A549 (cell line): ENCODE measurements around the gene ACSL5. TPM values are rescaled to one million over a fixed set of nuclear protein-coding genes. Genes with fewer than 3 reads are reported as not detected.

Experiments
- ATAC-seq, 2 experiments: fragments of 200-7000 bp in 1 of 2; fragments of >200 bp in 1 of 2; cut with Nextera tagmentation in 1 of 2; cut with Tn5 transposase in 1 of 2; 3 replicates each; pipeline versions ENCODE4 v1.8.0 to v1.9.1; 2018 to 2020; ENCODE audit warnings: mild to moderate bottlenecking in 1 of 2, moderate library complexity in 1 of 2
- CTCF ChIA-PET: fragments of 300-600 bp; sonication (Branson Sonifier 250); formaldehyde crosslinking; extraction: SDS; loops from one replicate; lab custom pipeline; 2021; ENCODE audit warnings: antibody characterized with exemption, inconsistent platforms; lab: Yijun Ruan, JAX
- POLR2A ChIA-PET: fragments of 350-600 bp; formaldehyde crosslinking; extraction: SDS; loops from one replicate; lab custom pipeline; 2021; ENCODE audit warnings: antibody characterized with exemption, inconsistent platforms; lab: Yijun Ruan, JAX
- DNase-seq, 2 experiments: peaks; one replicate each; pipeline versions ENCODE4 v3.0.0 to v3.0.0-alpha.2; 2011 to 2016; ENCODE audit warnings: low read depth in 1 of 2, low spot score in 1 of 2
- FAIRE-seq: peaks from 2 replicates; lab custom pipeline; 2011; peaks lifted over from hg19 to GRCh38; lab: Jason Lieb, UNC
- H3K27ac ChIP-seq, 2 experiments: fragments of >200 bp; sonication (Bioruptor Twin); formaldehyde crosslinking; 3 replicates each; pipeline ENCODE4 v1.5.1; 2016 to 2017
- H3K4me1 ChIP-seq: fragments of >200 bp; sonication (Bioruptor Twin); formaldehyde crosslinking; 3 replicates; pipeline ENCODE4 v1.6.1; 2016
- H3K4me2 ChIP-seq: fragments of >200 bp; sonication (Bioruptor Twin); formaldehyde crosslinking; 3 replicates; pipeline ENCODE4 v1.6.1; 2016
- H3K4me3 ChIP-seq: fragments of >200 bp; sonication (Bioruptor Twin); formaldehyde crosslinking; 3 replicates; pipeline ENCODE4 v1.5.1; 2016
- H3K9me3 ChIP-seq: fragments of >200 bp; sonication (Bioruptor Twin); formaldehyde crosslinking; 3 replicates; pipeline ENCODE4 v1.6.1; 2016
- ATOH8 ChIP-seq: fragments of 250-450 bp; sonication (Bioruptor Pico); IDR thresholded peaks from 2 replicates; pipeline ENCODE4 v1.5.0; 2020; ENCODE audit warnings: low read depth, mild to moderate bottlenecking, moderate library complexity
- CTCF ChIP-seq: fragments of >200 bp; sonication (Bioruptor Twin); formaldehyde crosslinking; IDR thresholded peaks from 3 replicates; pipeline ENCODE4 v1.5.1; 2016
- EHMT2 ChIP-seq: fragments of 200-600 bp; sonication (generic); IDR thresholded peaks from 2 replicates; pipeline ENCODE4 v1.6.1; 2016; ENCODE audit warnings: antibody characterized with exemption, low read depth, mild to moderate bottlenecking, moderate library complexity
- ESRRA ChIP-seq: fragments of 150-350 bp; IDR thresholded peaks from 2 replicates; pipeline ENCODE4 v1.6.1; 2014; ENCODE audit warnings: mild to moderate bottlenecking, low read length, borderline replicate concordance
- FOSB ChIP-seq: fragments of 250-450 bp; sonication (Bioruptor Pico); IDR thresholded peaks from 2 replicates; pipeline ENCODE4 v1.5.0; 2020; ENCODE audit warnings: mild to moderate bottlenecking, moderate library complexity
- FOSL2 ChIP-seq, 2 experiments: fragments of 450-650 bp in 1 of 2; fragments of >200 bp in 1 of 2; sonication (Bioruptor Twin) in 1 of 2; formaldehyde crosslinking; IDR thresholded peaks; 2 replicates each; pipeline versions ENCODE4 v1.5.0 to v1.6.1; 2016 to 2020; ENCODE audit warnings: mild to moderate bottlenecking in 1 of 2, moderate library complexity in 1 of 2
- GATA3 ChIP-seq: IDR thresholded peaks from 2 replicates; pipeline ENCODE4 v1.6.1; 2012; ENCODE audit warnings: borderline replicate concordance
- HEYL ChIP-seq: fragments of 250-450 bp; sonication (Bioruptor Pico); IDR thresholded peaks from 2 replicates; pipeline ENCODE4 v1.8.0; 2021; ENCODE audit warnings: mild to moderate bottlenecking, moderate library complexity
- MAFK ChIP-seq: fragments of 450-650 bp; IDR thresholded peaks from 2 replicates; pipeline ENCODE4 v1.6.1; 2014; ENCODE audit not compliant: partially characterized antibody
- MAX ChIP-seq: IDR thresholded peaks from 2 replicates; pipeline ENCODE4 v1.6.1; 2012
- MYC ChIP-seq: IDR thresholded peaks from 2 replicates; pipeline ENCODE4 v1.6.1; 2012; ENCODE audit warnings: mild to moderate bottlenecking, inconsistent platforms, low read length, improper control_type of control experiment, borderline replicate concordance
- NR3C1 ChIP-seq: fragments of >200 bp; sonication (Bioruptor Twin); formaldehyde crosslinking; IDR thresholded peaks from 3 replicates; pipeline ENCODE4 v1.6.1; 2017
- PBX3 ChIP-seq: IDR thresholded peaks from 2 replicates; pipeline ENCODE4 v1.6.1; 2012
- RCOR1 ChIP-seq: fragments of 150-350 bp; IDR thresholded peaks from 2 replicates; pipeline ENCODE4 v1.6.1; 2014; ENCODE audit warnings: antibody characterized with exemption, low read length, low read depth
- SMC3 ChIP-seq: fragments of >200 bp; sonication (Bioruptor Twin); formaldehyde crosslinking; IDR thresholded peaks from 3 replicates; pipeline ENCODE4 v1.6.1; 2018; ENCODE audit warnings: inconsistent platforms
- TFCP2L1 ChIP-seq: fragments of 250-450 bp; sonication (Bioruptor Pico); IDR thresholded peaks from 2 replicates; pipeline ENCODE4 v1.5.0; 2021; ENCODE audit warnings: mild to moderate bottlenecking
- TP53 ChIP-seq: fragments of 250-450 bp; sonication (Bioruptor Pico); IDR thresholded peaks from 2 replicates; pipeline ENCODE4 v1.5.0; 2021; ENCODE audit warnings: mild to moderate bottlenecking, moderate library complexity
- USF2 ChIP-seq: fragments of 450-650 bp; IDR thresholded peaks from 2 replicates; pipeline ENCODE4 v1.6.1; 2014; ENCODE audit warnings: antibody characterized with exemption
- ZNF302 ChIP-seq: fragments of 250-450 bp; sonication (Bioruptor Pico); IDR thresholded peaks from 2 replicates; pipeline ENCODE4 v1.9.0; 2021; ENCODE audit warnings: inconsistent platforms, mild to moderate bottlenecking, moderate library complexity
- WGBS: methylation state at CpG from one replicate; pipeline ENCODE4 v1.1.6; 2017; ENCODE audit errors: missing lambda C conversion rate; 5-methylcytosine and 5-hydroxymethylcytosine counted together
- polyA plus RNA-seq, 4 experiments: library from polyadenylated mRNA; depleted of rRNA in 3 of 4; stranded (reverse); fragments of >200 nt; fragmentation: RNase III in 1 of 4; extraction: RNeasy Plus Mini Kit Qiagen cat#74134 plus additional on column Dnase treatment in 1 of 4; gene quantifications; 2 replicates in 3 of 4; 3 replicates in 1 of 4; pipeline ENCODE4 v1.2.3, GENCODE V29; 2011 to 2017

ACSL5 gene
- polyA plus RNA-seq, 2 of the 4 experiments (the other 2 are of a cell fraction): 0.15 to 0.25 TPM

GRCh38 chr10:112454910-112455779 lies 81.2 kb downstream of the ACSL5 start:
- ChIA-PET CTCF (interaction anchor here (1.1 to 1.8 kb wide), 2 partner anchors 17 to 930 kb away, joined by 5 read pairs; no protein-coding TSS in a partner anchor), POLR2A (no interaction called here)
- Histone ChIP-seq H3K27ac (no peak overlapping the region), H3K4me1 (no peaks in the 10 kb centered on the region), H3K4me3 (no peak overlapping the region), H3K9me3 (peaks cover 12% of the 10 kb centered on the region), H3K4me2 (no peak overlapping the region)
- DNase-seq (no peak), FAIRE-seq (no peak), ATAC-seq (no peak)
- TF ChIP-seq HEYL (CRISPR knock-in tag) (no peak), FOSL2 (IDR thresholded peaks at IDR 0.05) (no peak), FOSL2 (CRISPR knock-in tag; IDR thresholded peaks at IDR 0.05) (no peak), USF2 (no peak), MAX (no peak), ZNF302 (CRISPR knock-in tag) (no peak), ESRRA (no peak), ATOH8 (CRISPR knock-in tag) (no peak), MYC (no peak)
- 59% methylated on average over 2 of the region's 3 CpGs for WGBS

GRCh38 chr10:112456533-112456932 lies 82.6 kb downstream of the ACSL5 start:
- H3K4me1 ChIP-seq: peaks cover 11% of the 10 kb centered on the region; the same call in 1 of the 3 replicates
- ChIA-PET POLR2A (no interaction called here), CTCF (interaction anchor here (0.6 to 1.2 kb wide), 5 partner anchors 15 to 1065 kb away, joined by 3 to 5 read pairs (median 3); no protein-coding TSS in a partner anchor)
- no peak overlapping the region for H3K27ac ChIP-seq
- DNase-seq: no peak
- no peak overlapping the region for H3K4me3 ChIP-seq
- peaks cover 12% of the 10 kb centered on the region for H3K9me3 ChIP-seq
- no peak for FAIRE-seq
- no peak overlapping the region for H3K4me2 ChIP-seq
- WGBS: 98% methylated on average over 2 of the region's 2 CpGs
- peak in 1 of 2 experiments; percentile 52; a peak in 3 of 6 replicates for ATAC-seq
- TF ChIP-seq CTCF: 0 out of 3 replicates have a peak, but pooled peaks have one; percentile 9
- no peak for TF ChIP-seq TP53 (CRISPR knock-in tag)

- TF ChIP-seq PBX3 (no peak), ESRRA (no peak), EHMT2 (no peak), NR3C1 (no peak), TFCP2L1 (CRISPR knock-in tag) (no peak), MAFK (no peak), ATOH8 (CRISPR knock-in tag) (no peak), FOSB (no peak), MAX (no peak), GATA3 (no peak), RCOR1 (no peak), SMC3 (no peak)
- WGBS: 89% methylated on average over 2 of the region's 2 CpGs
- CTCF ChIA-PET: interaction anchor here (1.4 to 4.2 kb wide), 3 partner anchors 12 to 994 kb away, joined by 3 to 29 read pairs (median 3); no protein-coding TSS in a partner anchor
- POLR2A ChIA-PET: no interaction called here
- no peak for FAIRE-seq
- H3K4me3 ChIP-seq: no peak overlapping the region
- H3K9me3 ChIP-seq: peaks cover 6% of the 10 kb centered on the region; the same call in 1 of the 3 replicates
- H3K4me1 ChIP-seq: peaks cover 12% of the 10 kb centered on the region; the same call in 1 of the 3 replicates
- no peak overlapping the region for H3K4me2 ChIP-seq
- peak overlapping the region in 1 of 2 experiments; percentile 18; a peak in 1 of 6 replicates for H3K27ac ChIP-seq
- no peak for DNase-seq
- ATAC-seq: no peak
Observed at GRCh38 chr10:112460366-112460765, 86.5 kb downstream of the ACSL5 start.
